GM18508 (cell line): ENCODE measurements around the gene CDK14.
A peak's percentile ranks its signal among the peaks of the same experiment; 100 is the strongest.

Experiments used
- ATAC-seq: cut with Tn5 transposase; IDR thresholded peaks from one replicate; pipeline ENCODE4 v1.9.1; 2021; ENCODE audit warnings: moderate number of reproducible peaks; ENCODE audit not compliant: insufficient read depth, unreplicated experiment

Gene CDK14

GRCh38 chr7:90677486-90678404 lies 81.6 kb downstream of the CDK14 start:
- no peak for ATAC-seq

- no peak for ATAC-seq
Measured at GRCh38 chr7:90678986-90679385, 82.9 kb downstream of the CDK14 start.

- ATAC-seq = no peak
Measured at GRCh38 chr7:90680484-90680883, 84.4 kb downstream of the CDK14 start.

- ATAC-seq = no peak
Measured at GRCh38 chr7:90681336-90682022, 85.4 kb downstream of the CDK14 start.

GRCh38 chr7:90686146-90686545 lies 90.0 kb downstream of the CDK14 start:
- no peak for ATAC-seq

- ATAC-seq = no peak
Measured at GRCh38 chr7:90688810-90689209, 92.7 kb downstream of the CDK14 start.

GRCh38 chr7:90689260-90689659 lies 93.1 kb downstream of the CDK14 start:
- ATAC-seq = no peak

- no peak for ATAC-seq
Measured at GRCh38 chr7:90690159-90690858, 94.2 kb downstream of the CDK14 start.

GRCh38 chr7:90692396-90692795 lies 96.3 kb downstream of the CDK14 start:
- ATAC-seq = no peak

- ATAC-seq = no peak
Measured at GRCh38 chr7:90692947-90693346, 96.8 kb downstream of the CDK14 start.

GRCh38 chr7:90693939-90694338 lies 97.8 kb downstream of the CDK14 start:
- ATAC-seq = no peak

GRCh38 chr7:90698616-90699015 lies 102.5 kb downstream of the CDK14 start:
- no peak for ATAC-seq

- ATAC-seq = no peak
Measured at GRCh38 chr7:90701021-90701420, 104.9 kb downstream of the CDK14 start.

GRCh38 chr7:90701771-90702170 lies 105.7 kb downstream of the CDK14 start:
- no peak for ATAC-seq

GRCh38 chr7:90705391-90706071 lies 109.4 kb downstream of the CDK14 start:
- ATAC-seq = no peak

GRCh38 chr7:90706072-90706716 lies 110.1 kb downstream of the CDK14 start:
- ATAC-seq = no peak

- ATAC-seq = peak; percentile 51
Measured at GRCh38 chr7:90708841-90709317, 112.8 kb downstream of the CDK14 start.

GRCh38 chr7:90709501-90710465 lies 113.7 kb downstream of the CDK14 start:
- peak; percentile 33 for ATAC-seq

- ATAC-seq = no peak
Measured at GRCh38 chr7:90710466-90710850, 114.3 kb downstream of the CDK14 start.
